Measurements from ENCODE around the gene CYTL1.

- TF ChIP-seq, protein P1, sequence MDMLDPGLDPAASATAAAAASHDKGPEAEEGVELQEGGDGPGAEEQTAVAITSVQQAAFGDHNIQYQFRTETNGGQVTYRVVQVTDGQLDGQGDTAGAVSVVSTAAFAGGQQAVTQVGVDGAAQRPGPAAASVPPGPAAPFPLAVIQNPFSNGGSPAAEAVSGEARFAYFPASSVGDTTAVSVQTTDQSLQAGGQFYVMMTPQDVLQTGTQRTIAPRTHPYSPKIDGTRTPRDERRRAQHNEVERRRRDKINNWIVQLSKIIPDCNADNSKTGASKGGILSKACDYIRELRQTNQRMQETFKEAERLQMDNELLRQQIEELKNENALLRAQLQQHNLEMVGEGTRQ (IDR thresholded peaks at IDR 0.05) = no peak
- TF ChIP-seq POLR2A (IDR thresholded peaks at IDR 0.05; ENCODE audit: low read length) = no peak
- no peak for TF ChIP-seq CTCF (IDR thresholded peaks at IDR 0.05)
- TF ChIP-seq ESRRA (IDR thresholded peaks at IDR 0.05; ENCODE audit: borderline replicate concordance, low read length) = no peak
- no peak for TF ChIP-seq EP300 (IDR thresholded peaks at IDR 0.05)
- no peak for TF ChIP-seq RCOR1 (IDR thresholded peaks at IDR 0.05; ENCODE audit: low read depth, low read length)
- no peak for TF ChIP-seq MAFK (IDR thresholded peaks at IDR 0.05; ENCODE audit: partially characterized antibody)
- no peak for TF ChIP-seq TP53 (CRISPR knock-in tag; IDR thresholded peaks at IDR 0.05)
These were observed 47.5 kb downstream of the CYTL1 start for GRCh38 chr4:4971796-4972195.
